Astrocyte (in vitro differentiated cells and primary cell): Measurements from ENCODE around the gene POLA1. TPM values are rescaled to one million over a fixed set of nuclear protein-coding genes. Genes with fewer than 3 reads are reported as not detected.

Experiments
- DNase-seq: peaks from one replicate; pipeline ENCODE4 v3.0.0-alpha.2; 2010; ENCODE audit warnings: low read depth
- FAIRE-seq: peaks from 2 replicates; lab custom pipeline; 2011; peaks lifted over from hg19 to GRCh38; lab: Jason Lieb, UNC
- H2AFZ ChIP-seq: 2 replicates; pipeline ENCODE4 v1.6.0; 2012; ENCODE audit warnings: low read depth, low read length, inconsistent platforms
- H3K27ac ChIP-seq: 2 replicates; pipeline ENCODE4 v1.5.1; 2011; ENCODE audit warnings: low read depth, low read length, inconsistent platforms
- H3K27me3 ChIP-seq: 2 replicates; pipeline ENCODE4 v1.6.0; 2011; ENCODE audit warnings: low read length, inconsistent platforms; ENCODE audit not compliant: insufficient read depth
- H3K36me3 ChIP-seq: 2 replicates; pipeline ENCODE4 v1.5.1; 2011; ENCODE audit warnings: low read length, inconsistent platforms; ENCODE audit not compliant: insufficient read depth
- H3K4me1 ChIP-seq: 2 replicates; pipeline ENCODE4 v1.5.1; 2011; ENCODE audit warnings: low read length, inconsistent platforms; ENCODE audit not compliant: insufficient read depth
- H3K4me2 ChIP-seq: 2 replicates; pipeline ENCODE4 v1.6.0; 2012; ENCODE audit warnings: low read length, inconsistent platforms
- H3K4me3 ChIP-seq: 2 replicates; pipeline ENCODE4 v1.5.1; 2011; ENCODE audit warnings: low read depth, mild to moderate bottlenecking, low read length, inconsistent platforms; ENCODE audit not compliant: insufficient read depth
- H3K79me2 ChIP-seq: 2 replicates; pipeline ENCODE4 v1.6.0; 2012; ENCODE audit warnings: mild to moderate bottlenecking, low read length, inconsistent platforms; ENCODE audit not compliant: insufficient read depth
- H3K9ac ChIP-seq: 2 replicates; pipeline ENCODE4 v1.6.0; 2012; ENCODE audit warnings: mild to moderate bottlenecking, low read length, inconsistent platforms
- H3K9me3 ChIP-seq: 2 replicates; pipeline ENCODE4 v1.5.1; 2012; ENCODE audit warnings: low read depth, mild to moderate bottlenecking, low read length, inconsistent platforms; ENCODE audit not compliant: insufficient read depth
- H4K20me1 ChIP-seq: 2 replicates; pipeline ENCODE4 v1.6.0; 2012; ENCODE audit warnings: low read length, inconsistent platforms; ENCODE audit not compliant: insufficient read depth
- H3K27ac Mint-ChIP-seq: one replicate; pipeline ENCODE4 v1.8.0; 2021; ENCODE audit warnings: mild to moderate bottlenecking, mixed read lengths; ENCODE audit not compliant: unreplicated experiment
- H3K27me3 Mint-ChIP-seq: one replicate; pipeline ENCODE4 v1.8.0; 2021; ENCODE audit warnings: low read depth, mixed read lengths; ENCODE audit not compliant: unreplicated experiment
- H3K36me3 Mint-ChIP-seq: one replicate; pipeline ENCODE4 v1.8.0; 2021; ENCODE audit warnings: low read depth, mixed read lengths; ENCODE audit not compliant: unreplicated experiment
- H3K4me1 Mint-ChIP-seq: one replicate; pipeline ENCODE4 v1.8.0; 2021; ENCODE audit warnings: low read depth, mixed read lengths; ENCODE audit not compliant: unreplicated experiment
- H3K4me3 Mint-ChIP-seq: one replicate; pipeline ENCODE4 v1.8.0; 2021; ENCODE audit warnings: mild to moderate bottlenecking, moderate library complexity, mixed read lengths; ENCODE audit not compliant: unreplicated experiment
- H3K9me3 Mint-ChIP-seq: one replicate; pipeline ENCODE4 v1.8.0; 2021; ENCODE audit warnings: mild to moderate bottlenecking, mixed read lengths; ENCODE audit not compliant: unreplicated experiment
- CTCF ChIP-seq: IDR thresholded peaks from 2 replicates; pipeline ENCODE4 v1.5.1; 2011; ENCODE audit warnings: low read depth, mild to moderate bottlenecking, inconsistent platforms, low read length, moderate library complexity; ENCODE audit not compliant: insufficient read depth
- EZH2 ChIP-seq: IDR thresholded peaks from 2 replicates; pipeline ENCODE4 v1.6.1; 2012; ENCODE audit warnings: mild to moderate bottlenecking, low read length, inconsistent platforms; ENCODE audit not compliant: insufficient read depth
- total RNA-seq: library from RNA; stranded (reverse); gene quantifications from 2 replicates; pipeline ENCODE4 v1.2.1, GENCODE V29; 2021

POLA1 gene
- total RNA-seq, 1 donor from 2014 or later, result 4.9 TPM

DNA sequence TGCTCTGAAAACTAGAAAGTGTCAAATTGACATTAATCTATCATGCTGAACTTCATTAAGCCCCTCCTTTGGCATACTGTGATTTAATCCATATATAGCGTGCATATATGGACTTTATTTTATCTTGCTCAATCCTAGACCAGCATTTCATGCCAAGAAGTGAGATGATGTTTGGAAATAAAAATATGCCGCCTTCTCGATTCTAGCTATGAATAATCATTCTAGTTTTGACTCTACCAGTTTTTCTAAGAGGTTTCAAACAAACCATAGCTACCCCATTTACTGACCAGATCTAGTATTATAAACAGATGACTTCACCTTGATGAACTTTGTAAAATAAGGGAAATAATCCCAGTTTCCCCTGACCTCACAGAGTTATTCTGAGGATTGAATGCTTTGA lies 227.1 kb downstream of the POLA1 start:
- H3K36me3 Mint-ChIP-seq, result no peaks in the 10 kb centered on the region
- no peaks in the 10 kb centered on the region for H3K9me3 ChIP-seq
- no peak overlapping the region for H3K27ac Mint-ChIP-seq
- DNase-seq, result no peak
- FAIRE-seq, result peak; percentile 86
- H3K79me2 ChIP-seq, result no peaks in the 10 kb centered on the region
- H4K20me1 ChIP-seq, result no peaks in the 10 kb centered on the region
- no peaks in the 10 kb centered on the region for H3K27me3 ChIP-seq
- no peaks in the 10 kb centered on the region for H3K4me1 Mint-ChIP-seq
- H3K27me3 Mint-ChIP-seq, result no peaks in the 10 kb centered on the region
- no peak overlapping the region for H3K4me2 ChIP-seq
- no peaks in the 10 kb centered on the region for H3K4me1 ChIP-seq
- no peak overlapping the region for H3K4me3 ChIP-seq
- H2AFZ ChIP-seq, result no peak overlapping the region
- TF ChIP-seq EZH2 (no peak), CTCF (no peak)
- H3K9me3 Mint-ChIP-seq, result no peaks in the 10 kb centered on the region
- no peak overlapping the region for H3K9ac ChIP-seq
- no peak overlapping the region for H3K27ac ChIP-seq
- no peak overlapping the region for H3K4me3 Mint-ChIP-seq
- no peaks in the 10 kb centered on the region for H3K36me3 ChIP-seq

DNA sequence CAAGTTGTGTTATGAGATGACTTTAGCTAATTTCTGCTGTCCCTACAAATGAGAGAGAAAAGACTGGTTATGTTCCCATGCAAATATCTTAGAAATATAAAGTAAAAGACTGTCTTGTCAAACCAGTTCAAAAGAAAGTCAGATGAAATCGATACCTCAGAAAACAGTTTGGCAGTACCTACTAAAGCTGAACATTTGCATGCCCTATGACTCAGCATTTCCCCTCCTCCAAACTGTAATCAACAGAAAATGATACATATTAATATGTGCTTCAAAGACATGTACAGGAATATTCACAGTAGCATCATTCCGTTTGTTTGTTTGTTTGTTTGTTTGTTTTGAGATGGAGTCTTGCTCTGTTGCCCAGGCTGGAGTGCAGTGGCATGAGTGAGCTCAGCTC lies 231.7 kb downstream of the POLA1 start:
- no peak overlapping the region for H3K4me3 Mint-ChIP-seq
- no peaks in the 10 kb centered on the region for H3K4me1 Mint-ChIP-seq
- Histone ChIP-seq H3K9me3 (no peaks in the 10 kb centered on the region), H3K79me2 (no peaks in the 10 kb centered on the region), H2AFZ (no peak overlapping the region), H3K4me3 (no peak overlapping the region), H3K27me3 (no peaks in the 10 kb centered on the region), H3K36me3 (no peaks in the 10 kb centered on the region), H3K9ac (no peak overlapping the region), H3K27ac (no peak overlapping the region), H3K4me1 (no peaks in the 10 kb centered on the region), H4K20me1 (no peaks in the 10 kb centered on the region), H3K4me2 (no peak overlapping the region)
- no peak overlapping the region for H3K27ac Mint-ChIP-seq
- H3K27me3 Mint-ChIP-seq, result no peaks in the 10 kb centered on the region
- FAIRE-seq (no peak), DNase-seq (peak; percentile 4)
- no peaks in the 10 kb centered on the region for H3K9me3 Mint-ChIP-seq
- H3K36me3 Mint-ChIP-seq, result no peaks in the 10 kb centered on the region
- no peak for TF ChIP-seq CTCF
- TF ChIP-seq EZH2, result no peak

DNA sequence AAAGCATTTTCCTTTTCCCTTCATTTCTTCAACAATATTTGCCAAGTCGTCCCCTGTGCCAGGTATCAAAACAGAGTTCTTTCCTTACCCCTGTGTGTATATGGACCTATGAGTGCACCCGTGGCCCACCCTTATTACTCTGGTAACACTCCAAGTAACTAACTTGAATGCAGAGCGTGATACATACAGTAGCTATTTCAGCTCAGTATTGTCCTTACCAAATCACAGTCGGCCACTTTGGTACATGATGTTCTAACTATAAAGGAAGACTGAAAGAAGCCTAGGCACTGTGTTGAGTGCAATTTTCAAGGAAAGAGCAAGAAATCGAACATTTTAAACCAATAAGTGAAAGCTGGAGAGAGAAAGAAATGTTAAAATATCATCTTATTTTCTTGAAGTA lies 233.7 kb downstream of the POLA1 start:
- no peak overlapping the region for H3K27ac Mint-ChIP-seq
- no peak overlapping the region for H3K9ac ChIP-seq
- H3K9me3 ChIP-seq, result no peaks in the 10 kb centered on the region
- H3K4me1 Mint-ChIP-seq, result no peaks in the 10 kb centered on the region
- DNase-seq (no peak), FAIRE-seq (no peak)
- no peaks in the 10 kb centered on the region for H3K36me3 Mint-ChIP-seq
- no peaks in the 10 kb centered on the region for H3K9me3 Mint-ChIP-seq
- no peak overlapping the region for H3K27ac ChIP-seq
- no peak overlapping the region for H2AFZ ChIP-seq
- H3K4me3 Mint-ChIP-seq, result no peak overlapping the region
- no peaks in the 10 kb centered on the region for H3K27me3 ChIP-seq
- no peaks in the 10 kb centered on the region for H3K36me3 ChIP-seq
- no peaks in the 10 kb centered on the region for H4K20me1 ChIP-seq
- H3K27me3 Mint-ChIP-seq, result no peaks in the 10 kb centered on the region
- no peak overlapping the region for H3K4me2 ChIP-seq
- no peak overlapping the region for H3K4me3 ChIP-seq
- TF ChIP-seq CTCF (no peak), EZH2 (no peak)
- no peaks in the 10 kb centered on the region for H3K79me2 ChIP-seq
- no peaks in the 10 kb centered on the region for H3K4me1 ChIP-seq
